Right ventricle myocardium superior (tissue), 1 donor: ENCODE measurements around the gene AFAP1. TPM values are rescaled to one million over a fixed set of nuclear protein-coding genes. Genes with fewer than 3 reads are reported as not detected.
"Not testable (repeated sequence)": the region's sequence is repeated elsewhere in the genome, so short reads cannot be mapped to it uniquely, and the experiment has no call there.

Source experiments
- ATAC-seq: fragments of 200-7000 bp; cut with Tn5 transposase; one replicate; pipeline ENCODE4 v1.9.1; 2020; ENCODE audit warnings: mild to moderate bottlenecking; ENCODE audit not compliant: poor library complexity
- DNase-seq: peaks from one replicate; pipeline ENCODE4 v3.0.0-alpha.2; 2020
- intact Hi-C: fragments of 100-400 bp; cut with DNase I; formaldehyde crosslinking; loops from one replicate; pipeline ENCODE4 v1.11.2; 2022
- total RNA-seq: library from RNA; stranded (reverse); fragmentation: NEBNext Ultra II Directional; extraction: Animal tissue kit (Norgen Biotek cat#: 25700); gene quantifications from one replicate; pipeline ENCODE4 v1.2.1, GENCODE V29; 2021
- donor health status: DM: no; HTN: yes; CAD: no; lungs with severe emphysema.

The AFAP1 gene
- total RNA-seq, 1 donor from 2014 or later = 6.2 TPM

- intact Hi-C loops = no loop called here
- DNase-seq (no peak), ATAC-seq (peak; percentile 66)
These were observed 10.3 kb downstream of the AFAP1 start for GRCh38 chr4:7929118-7929951.

GRCh38 chr4:7928711-7929110 is 10.9 kb downstream of the AFAP1 start:
- ATAC-seq (no peak), DNase-seq (no peak)
- intact Hi-C loops = no loop called here

GRCh38 chr4:7926822-7927221 is 12.8 kb downstream of the AFAP1 start:
- intact Hi-C loops = no loop called here
- no peak for DNase-seq
- no peak for ATAC-seq

GRCh38 chr4:7924570-7924969 is 15.1 kb downstream of the AFAP1 start:
- intact Hi-C loops = no loop called here
- ATAC-seq (no peak), DNase-seq (no peak)

- ATAC-seq = no peak
- no peak for DNase-seq
- intact Hi-C loops = no loop called here
These were observed 15.5 kb downstream of the AFAP1 start for GRCh38 chr4:7924163-7924562.

GRCh38 chr4:7922466-7922865 is 17.2 kb downstream of the AFAP1 start:
- DNase-seq (no peak), ATAC-seq (no peak)
- intact Hi-C loops = no loop called here

- no peak for DNase-seq
- intact Hi-C loops = no loop called here
- no peak for ATAC-seq
These were observed 20.7 kb downstream of the AFAP1 start for GRCh38 chr4:7918981-7919380.

GRCh38 chr4:7918187-7918586 is 21.5 kb downstream of the AFAP1 start:
- DNase-seq, intact Hi-C loops, ATAC-seq: not testable (repeated sequence)

GRCh38 chr4:7917669-7918068 is 22.0 kb downstream of the AFAP1 start:
- intact Hi-C loops = no loop called here

GRCh38 chr4:7915875-7916242 is 23.8 kb downstream of the AFAP1 start:
- ATAC-seq (no peak), DNase-seq (no peak)
- intact Hi-C loops = no loop called here

More at GRCh38 chr4:7917669-7918068, 22.0 kb downstream of the AFAP1 start:
- DNase-seq = no peak
- no peak for ATAC-seq

GRCh38 chr4:7912826-7913225 is 26.8 kb downstream of the AFAP1 start:
- intact Hi-C loops = no loop called here
- DNase-seq = no peak
- no peak for ATAC-seq

GRCh38 chr4:7910952-7911578 is 28.6 kb downstream of the AFAP1 start:
- ATAC-seq (peak; percentile 72), DNase-seq (peak; percentile 53)
- intact Hi-C loops = no loop called here

- intact Hi-C loops = no loop called here
- ATAC-seq = peak; percentile 65
- DNase-seq = peak; percentile 50
These were observed 29.3 kb downstream of the AFAP1 start for GRCh38 chr4:7910263-7910896.

- ATAC-seq (no peak), DNase-seq (no peak)
- intact Hi-C loops = no loop called here
These were observed 30.0 kb downstream of the AFAP1 start for GRCh38 chr4:7909463-7910262.

GRCh38 chr4:7908668-7909067 is 31.0 kb downstream of the AFAP1 start:
- ATAC-seq (no peak), DNase-seq (no peak)
- intact Hi-C loops = no loop called here

GRCh38 chr4:7907142-7907541 is 32.5 kb downstream of the AFAP1 start:
- DNase-seq (no peak), ATAC-seq (no peak)
- intact Hi-C loops = no loop called here

- intact Hi-C loops = no loop called here
- DNase-seq (no peak), ATAC-seq (peak; percentile 27)
These were observed 33.4 kb downstream of the AFAP1 start for GRCh38 chr4:7906171-7906701.

GRCh38 chr4:7904952-7905915 is 34.4 kb downstream of the AFAP1 start:
- DNase-seq = no peak
- intact Hi-C loops = no loop called here
- peak; percentile 58 for ATAC-seq
